Muscle of arm (tissue), 12 donors: ENCODE measurements around the gene RYR1. TPM values are rescaled to one million over a fixed set of nuclear protein-coding genes. Genes with fewer than 3 reads are reported as not detected.
"Not testable (repeated sequence)": the region's sequence is repeated elsewhere in the genome, so short reads cannot be mapped to it uniquely, and the experiment has no call there.

Source experiments
- DNase-seq: peaks from one replicate; pipeline ENCODE4 v3.0.0-alpha.2; 2013
- polyA plus RNA-seq, 12 donors: library from polyadenylated mRNA; unstranded; fragments of 120-200 nt; gene quantifications; one replicate each; pipeline ENCODE4 v1.2.1, GENCODE V29; 2013; ENCODE audit not compliant: insufficient read length in 12 of 12

Gene RYR1
- polyA plus RNA-seq, 12 donors: 205 to 659 (median 555) TPM

GRCh38 chr19:38513156-38513555 is 79.7 kb downstream of the RYR1 start:
- not testable (repeated sequence) for DNase-seq

GRCh38 chr19:38513762-38514167 is 80.3 kb downstream of the RYR1 start:
- no peak for DNase-seq

GRCh38 chr19:38514812-38515633 is 81.5 kb downstream of the RYR1 start:
- peak; percentile 51 for DNase-seq

- no peak for DNase-seq
These were observed 82.4 kb downstream of the RYR1 start for GRCh38 chr19:38515896-38516295.

- DNase-seq: no peak
These were observed 83.3 kb downstream of the RYR1 start for GRCh38 chr19:38516802-38517201.

GRCh38 chr19:38517321-38517720 is 83.8 kb downstream of the RYR1 start:
- no peak for DNase-seq

GRCh38 chr19:38517980-38518379 is 84.5 kb downstream of the RYR1 start:
- DNase-seq: not testable (repeated sequence)

- DNase-seq: no peak
These were observed 85.7 kb downstream of the RYR1 start for GRCh38 chr19:38519168-38519567.

GRCh38 chr19:38519988-38520387 is 86.5 kb downstream of the RYR1 start:
- DNase-seq: no peak

GRCh38 chr19:38522915-38523314 is 89.4 kb downstream of the RYR1 start:
- DNase-seq: no peak

GRCh38 chr19:38523319-38523718 is 89.8 kb downstream of the RYR1 start:
- DNase-seq: no peak

GRCh38 chr19:38524369-38524768 is 90.9 kb downstream of the RYR1 start:
- DNase-seq: no peak

GRCh38 chr19:38524994-38525634 is 91.6 kb downstream of the RYR1 start:
- no peak for DNase-seq

GRCh38 chr19:38526430-38526829 is 92.9 kb downstream of the RYR1 start:
- DNase-seq: no peak

- DNase-seq: no peak
These were observed 94.1 kb downstream of the RYR1 start for GRCh38 chr19:38527466-38528136.

GRCh38 chr19:38528213-38528755 is 94.8 kb downstream of the RYR1 start:
- DNase-seq: no peak

GRCh38 chr19:38528931-38529330 is 95.4 kb downstream of the RYR1 start:
- no peak for DNase-seq

GRCh38 chr19:38531515-38531914 is 98.0 kb downstream of the RYR1 start:
- DNase-seq: no peak

GRCh38 chr19:38532939-38533338 is 99.4 kb downstream of the RYR1 start:
- DNase-seq: no peak

- no peak for DNase-seq
These were observed 101.1 kb downstream of the RYR1 start for GRCh38 chr19:38534574-38534973.

GRCh38 chr19:38535212-38535611 is 101.7 kb downstream of the RYR1 start:
- DNase-seq: no peak
